ENCODE results near the gene FRS3. TPM values are rescaled to one million over a fixed set of nuclear protein-coding genes. Genes with fewer than 3 reads are reported as not detected.

The FRS3 gene
- total RNA-seq, 1 donor from 2014 or later: 26.0 TPM

- no peak for DNase-seq (ENCODE audit: low spot score in 2 of 2)
- H3K27me3 ChIP-seq: no peaks in the 10 kb centered on the region
- no peaks in the 10 kb centered on the region for H3K36me3 ChIP-seq
- TF ChIP-seq, protein P1, sequence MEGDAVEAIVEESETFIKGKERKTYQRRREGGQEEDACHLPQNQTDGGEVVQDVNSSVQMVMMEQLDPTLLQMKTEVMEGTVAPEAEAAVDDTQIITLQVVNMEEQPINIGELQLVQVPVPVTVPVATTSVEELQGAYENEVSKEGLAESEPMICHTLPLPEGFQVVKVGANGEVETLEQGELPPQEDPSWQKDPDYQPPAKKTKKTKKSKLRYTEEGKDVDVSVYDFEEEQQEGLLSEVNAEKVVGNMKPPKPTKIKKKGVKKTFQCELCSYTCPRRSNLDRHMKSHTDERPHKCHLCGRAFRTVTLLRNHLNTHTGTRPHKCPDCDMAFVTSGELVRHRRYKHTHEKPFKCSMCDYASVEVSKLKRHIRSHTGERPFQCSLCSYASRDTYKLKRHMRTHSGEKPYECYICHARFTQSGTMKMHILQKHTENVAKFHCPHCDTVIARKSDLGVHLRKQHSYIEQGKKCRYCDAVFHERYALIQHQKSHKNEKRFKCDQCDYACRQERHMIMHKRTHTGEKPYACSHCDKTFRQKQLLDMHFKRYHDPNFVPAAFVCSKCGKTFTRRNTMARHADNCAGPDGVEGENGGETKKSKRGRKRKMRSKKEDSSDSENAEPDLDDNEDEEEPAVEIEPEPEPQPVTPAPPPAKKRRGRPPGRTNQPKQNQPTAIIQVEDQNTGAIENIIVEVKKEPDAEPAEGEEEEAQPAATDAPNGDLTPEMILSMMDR (IDR thresholded peaks at IDR 0.05): no peak
- H3K27ac ChIP-seq: no peak overlapping the region
- no peaks in the 10 kb centered on the region for H3K9me3 ChIP-seq
- no peak overlapping the region for H3K4me3 ChIP-seq
- peaks cover 0 to 38% of the 10 kb centered on the region in 2 donors for H3K4me1 ChIP-seq
- intact Hi-C loops (cut with DNase I): no loop called here
These were observed 50.7 kb downstream of the FRS3 start for GRCh38 chr6:41728954-41729353.

GRCh38 chr6:41728073-41728936 is 51.4 kb downstream of the FRS3 start:
- Histone ChIP-seq H3K4me1 (peaks cover under 1 to 41% of the 10 kb centered on the region in 2 donors), H3K9me3 (no peaks in the 10 kb centered on the region), H3K27me3 (no peaks in the 10 kb centered on the region), H3K36me3 (no peaks in the 10 kb centered on the region), H3K4me3 (no peak overlapping the region), H3K27ac (no peak overlapping the region)
- intact Hi-C loops (cut with DNase I): no loop called here
- TF ChIP-seq, protein P1 (IDR thresholded peaks at IDR 0.05): no peak
- DNase-seq (ENCODE audit: low spot score in 2 of 2): no peak

- no peaks in the 10 kb centered on the region for H3K9me3 ChIP-seq
- H3K27me3 ChIP-seq: no peaks in the 10 kb centered on the region
- H3K27ac ChIP-seq: no peak overlapping the region
- intact Hi-C loops (cut with DNase I): no loop called here
- peaks cover 4 to 40% of the 10 kb centered on the region in 2 donors for H3K4me1 ChIP-seq
- TF ChIP-seq, protein P1 (IDR thresholded peaks at IDR 0.05): no peak
- no peak for DNase-seq (ENCODE audit: low spot score in 2 of 2)
- no peaks in the 10 kb centered on the region for H3K36me3 ChIP-seq
- no peak overlapping the region for H3K4me3 ChIP-seq
These were observed 52.0 kb downstream of the FRS3 start for GRCh38 chr6:41727705-41728072.

- H3K9me3 ChIP-seq: no peaks in the 10 kb centered on the region
- intact Hi-C loops (cut with DNase I): no loop called here
- H3K4me3 ChIP-seq: no peak overlapping the region
- DNase-seq (ENCODE audit: low spot score in 2 of 2): no peak
- no peaks in the 10 kb centered on the region for H3K36me3 ChIP-seq
- no peak overlapping the region for H3K27ac ChIP-seq
- TF ChIP-seq, protein P1 (IDR thresholded peaks at IDR 0.05): no peak
- H3K4me1 ChIP-seq: peaks cover 4 to 38% of the 10 kb centered on the region in 2 donors
- no peaks in the 10 kb centered on the region for H3K27me3 ChIP-seq
These were observed 52.8 kb downstream of the FRS3 start for GRCh38 chr6:41726876-41727275.

DNA sequence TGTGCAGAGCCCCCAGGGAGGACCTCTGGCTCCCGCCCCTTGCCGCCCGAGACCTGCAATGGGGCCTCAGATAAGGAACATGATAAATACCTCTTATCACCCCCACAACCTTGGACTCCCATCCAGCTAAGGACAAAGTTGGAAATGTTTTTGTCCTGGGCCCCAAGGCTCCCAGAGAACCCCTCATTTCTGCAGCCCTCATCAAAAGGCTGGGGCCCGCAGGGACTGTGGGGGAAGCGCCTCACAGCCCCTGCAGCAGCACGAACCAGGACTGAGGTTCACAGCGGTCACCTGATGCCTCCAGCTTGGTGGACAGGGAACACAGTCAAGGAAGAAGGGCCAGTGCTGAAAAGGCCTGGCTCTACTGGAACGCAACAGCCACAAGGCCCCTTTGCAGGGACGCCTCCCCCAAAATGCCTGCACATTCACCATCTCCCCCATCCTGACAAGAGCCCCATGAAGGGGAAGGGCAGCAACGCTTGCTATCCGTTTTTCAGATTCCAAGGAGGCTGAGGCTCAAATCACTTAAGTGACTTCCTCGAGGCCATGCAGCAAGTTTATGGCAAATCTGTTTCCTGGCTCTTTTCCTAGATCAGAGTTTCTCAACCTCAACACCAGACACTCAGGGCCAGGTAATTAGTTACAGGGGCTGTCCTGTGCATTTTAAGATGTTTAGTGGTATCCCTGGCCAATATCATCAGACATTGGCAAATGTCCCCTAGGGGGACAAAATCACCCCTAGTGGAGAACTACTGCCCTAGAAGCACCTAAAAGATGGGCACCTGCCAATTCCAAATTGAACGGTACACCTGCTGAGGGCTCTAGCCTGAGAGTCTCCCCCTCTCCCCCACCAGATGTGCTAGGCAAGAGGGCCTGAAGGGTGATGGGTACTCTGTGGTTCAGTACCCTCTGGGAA is 54.9 kb downstream of the FRS3 start:
- peaks cover 4 to 28% of the 10 kb centered on the region in 2 donors for H3K4me1 ChIP-seq
- no peak overlapping the region for H3K4me3 ChIP-seq
- no peaks in the 10 kb centered on the region for H3K27me3 ChIP-seq
- DNase-seq (ENCODE audit: low spot score in 2 of 2): no peak
- H3K9me3 ChIP-seq: no peaks in the 10 kb centered on the region
- TF ChIP-seq, protein P1 (IDR thresholded peaks at IDR 0.05): no peak
- peak overlapping the region; percentile 66 to 67 for H3K27ac ChIP-seq
- intact Hi-C loops (cut with DNase I): no loop called here
- H3K36me3 ChIP-seq: no peaks in the 10 kb centered on the region
